SKM-1 (cell line): ENCODE results near the gene ATP6V1D.
"Not testable (repeated sequence)": the region's sequence is repeated elsewhere in the genome, so short reads cannot be mapped to it uniquely, and the experiment has no call there.

Experiments
- DNase-seq: peaks from one replicate; lab custom pipeline; 2025; ENCODE audit not compliant: unreplicated experiment; lab: John Stamatoyannopoulos, UW

The ATP6V1D gene

GRCh38 chr14:67359775-67360469, at the start of gene ATP6V1D, which contains the start of gene EIF2S1:
ATP6V1D (minus strand) TSS chr14:67359804; CDS start chr14:67359698, 106 bp downstream.
EIF2S1 (plus strand) TSS chr14:67360328; CDS start chr14:67364768, 4,440 bp downstream.
- DNase-seq: peak; percentile 56

DNA sequence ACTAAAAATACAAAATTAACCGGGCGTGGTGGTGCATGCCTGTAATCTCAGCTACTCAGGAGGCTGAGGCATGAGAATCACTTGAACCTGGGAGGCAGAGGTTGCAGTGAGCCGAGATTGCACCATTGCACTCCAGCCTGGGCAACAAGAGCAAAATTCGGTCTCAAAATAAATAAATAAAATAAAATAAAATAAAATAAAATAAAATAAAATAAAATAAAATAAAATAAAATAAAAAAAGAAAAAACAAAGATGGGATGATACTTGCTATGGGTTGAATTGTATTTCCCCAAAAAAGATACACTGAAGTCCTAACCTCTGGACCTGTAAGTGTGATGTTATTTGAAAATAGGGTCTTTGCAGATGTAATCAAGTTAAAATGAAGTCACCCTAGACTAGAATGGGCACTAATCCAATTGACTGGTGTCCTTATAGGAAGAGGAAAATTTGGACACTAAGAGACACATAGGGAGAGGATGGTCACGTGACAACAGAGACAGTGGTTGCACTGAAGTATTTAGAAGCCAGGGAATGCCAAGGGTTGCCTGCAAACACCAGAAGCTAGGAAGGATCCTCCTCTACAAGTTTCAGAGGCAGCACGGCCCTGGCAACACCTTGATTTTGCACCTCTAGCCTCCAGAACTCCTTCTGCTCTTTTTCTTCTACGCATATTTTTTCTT, 48.7 kb upstream of the ATP6V1D start:
- not testable (repeated sequence) for DNase-seq

GRCh38 chr14:67405771-67406170, 46.2 kb upstream of the ATP6V1D start:
- DNase-seq: no peak

DNA sequence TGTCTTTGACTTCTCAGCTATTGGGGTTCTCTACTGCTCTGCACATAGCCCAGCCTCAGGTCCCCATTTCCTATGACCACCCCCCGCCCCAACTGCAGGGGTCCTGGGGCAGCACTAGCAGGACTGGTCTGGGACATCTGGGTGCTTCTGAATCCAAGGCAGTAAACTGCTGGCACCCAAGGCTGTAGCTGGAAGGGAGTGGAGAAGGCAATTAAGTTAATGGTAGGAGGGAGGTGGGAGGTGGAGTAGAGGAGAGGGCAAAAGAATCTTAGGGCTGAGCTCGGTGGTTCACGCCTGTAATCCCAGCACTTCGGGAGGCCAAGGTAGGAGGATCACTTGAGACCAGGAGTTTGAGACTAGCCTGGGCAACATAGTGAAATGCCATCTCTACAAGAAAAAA, 40.8 kb upstream of the ATP6V1D start:
- DNase-seq: no peak

GRCh38 chr14:67397536-67397935, 37.9 kb upstream of the ATP6V1D start:
- no peak for DNase-seq

- DNase-seq: no peak
Observed at GRCh38 chr14:67396381-67396970, 36.9 kb upstream of the ATP6V1D start.

DNA sequence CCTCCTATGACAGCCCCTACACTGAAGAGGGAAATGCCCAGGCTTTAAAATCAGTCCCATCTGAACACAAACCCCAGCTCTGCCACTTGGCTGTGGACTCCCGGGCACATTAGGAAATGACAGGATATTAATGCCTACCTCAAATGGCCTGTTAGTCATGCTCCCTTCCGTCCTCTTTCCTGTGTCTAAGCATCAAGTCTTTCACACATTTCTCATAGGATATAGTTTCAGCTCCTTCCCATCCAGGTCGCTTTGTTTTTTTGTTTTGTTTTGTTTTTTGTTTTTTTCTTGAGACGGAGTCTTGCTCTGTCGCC, 36.2 kb upstream of the ATP6V1D start:
- no peak for DNase-seq

- no peak for DNase-seq
Observed at GRCh38 chr14:67395086-67395875, 35.7 kb upstream of the ATP6V1D start.

GRCh38 chr14:67393689-67394088, 34.1 kb upstream of the ATP6V1D start:
- no peak for DNase-seq

DNA sequence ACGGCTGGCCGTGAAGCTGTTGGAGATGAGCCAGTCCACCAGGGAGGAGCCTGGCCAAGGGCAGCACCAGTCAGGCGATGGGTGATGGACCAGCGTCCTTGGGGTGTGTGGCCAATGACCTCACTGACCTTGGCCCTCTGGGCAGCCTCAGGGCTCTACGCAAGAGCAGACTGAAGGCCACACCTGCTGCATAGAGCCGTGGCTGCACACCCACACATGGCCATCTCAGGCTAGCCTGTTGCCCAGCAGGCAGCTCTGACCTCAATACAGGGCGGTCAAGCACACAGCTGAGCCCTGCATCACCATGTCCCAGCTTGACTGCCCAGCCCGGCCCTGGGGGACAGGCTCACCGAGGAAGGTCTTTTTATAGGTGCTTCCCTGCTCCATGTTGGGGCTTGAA, 33.2 kb upstream of the ATP6V1D start:
- DNase-seq: no peak

DNA sequence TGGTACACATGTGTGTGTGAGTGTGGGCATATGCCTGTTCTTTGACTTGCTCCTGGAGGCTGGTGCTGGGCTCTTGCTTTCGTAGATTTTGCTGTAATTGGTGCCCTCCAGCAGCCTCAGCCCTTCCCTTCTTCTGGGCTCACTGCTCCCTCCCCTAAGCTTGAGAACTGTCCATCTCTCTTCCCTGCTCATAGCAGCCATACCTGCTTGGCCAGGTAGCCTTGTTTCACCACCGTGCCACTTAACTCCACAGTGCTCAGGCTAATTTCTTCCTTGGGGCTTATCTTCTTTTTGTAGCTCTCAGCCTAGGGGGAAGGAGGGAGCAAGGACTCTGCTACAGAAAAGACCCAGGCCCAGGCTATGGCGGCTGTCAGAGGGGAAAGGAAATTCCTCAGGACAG, 32.5 kb upstream of the ATP6V1D start:
- DNase-seq: no peak

DNA sequence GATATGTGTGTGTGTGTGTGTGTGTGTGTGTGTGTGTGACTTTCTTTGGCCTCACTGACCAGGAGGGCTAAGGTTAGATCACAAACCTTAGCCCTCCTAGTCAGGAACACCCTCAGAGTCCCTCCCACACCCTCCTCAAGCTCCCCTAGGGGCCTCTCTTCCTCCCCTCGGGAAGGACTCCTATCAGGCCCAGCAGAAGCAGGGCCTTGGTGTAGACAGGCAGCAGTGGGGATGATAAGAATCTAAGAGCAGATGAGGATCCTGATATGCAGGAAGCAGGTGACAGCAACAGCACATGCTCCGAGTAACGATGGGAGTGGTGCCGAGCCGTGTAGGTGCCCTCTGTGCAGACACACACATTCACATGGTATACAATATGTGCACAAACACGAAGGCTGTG, 31.7 kb upstream of the ATP6V1D start:
- no peak for DNase-seq

- DNase-seq: no peak
Observed at GRCh38 chr14:67389811-67390534, 30.4 kb upstream of the ATP6V1D start.

DNA sequence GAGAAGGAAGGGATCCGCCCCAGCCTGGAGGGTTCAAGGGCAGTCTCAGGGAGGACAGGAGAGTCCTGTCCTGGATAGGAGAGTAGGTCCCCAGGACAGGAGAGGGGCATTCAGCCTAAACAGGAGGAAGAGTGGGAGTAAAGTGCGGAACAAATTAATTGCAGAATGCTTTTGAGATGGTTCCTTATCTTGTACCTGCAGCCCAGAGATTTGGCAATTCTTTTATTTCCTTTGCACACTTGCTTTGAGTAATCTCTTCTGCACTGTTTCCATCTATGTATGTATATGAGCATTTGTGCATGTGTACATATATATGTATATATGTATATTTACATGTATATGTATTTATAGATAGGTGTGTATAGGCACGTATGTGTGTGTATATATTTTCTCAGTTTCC, 29.7 kb upstream of the ATP6V1D start:
- DNase-seq: no peak

DNA sequence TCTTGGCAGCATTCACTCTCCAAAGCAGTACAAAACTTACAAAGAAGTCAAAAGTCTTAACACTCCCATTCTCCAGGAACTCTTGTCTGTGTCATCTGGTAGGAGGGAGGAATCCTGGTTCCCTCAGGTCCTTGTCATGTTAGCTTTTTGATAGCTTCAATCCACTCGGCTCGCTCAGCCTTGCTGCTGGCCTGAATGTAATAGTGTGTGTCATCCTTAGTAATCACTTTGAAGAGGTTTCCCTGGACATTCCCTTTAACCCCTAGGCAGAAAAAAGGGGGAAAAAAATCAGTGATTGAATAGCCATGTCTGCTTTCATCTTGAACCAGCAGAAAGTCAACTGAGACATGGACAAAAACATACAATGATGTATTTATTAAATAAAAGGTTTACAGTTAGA, 27.6 kb upstream of the ATP6V1D start:
- no peak for DNase-seq

- no peak for DNase-seq
Observed at GRCh38 chr14:67385618-67386017, 26.0 kb upstream of the ATP6V1D start.

DNA sequence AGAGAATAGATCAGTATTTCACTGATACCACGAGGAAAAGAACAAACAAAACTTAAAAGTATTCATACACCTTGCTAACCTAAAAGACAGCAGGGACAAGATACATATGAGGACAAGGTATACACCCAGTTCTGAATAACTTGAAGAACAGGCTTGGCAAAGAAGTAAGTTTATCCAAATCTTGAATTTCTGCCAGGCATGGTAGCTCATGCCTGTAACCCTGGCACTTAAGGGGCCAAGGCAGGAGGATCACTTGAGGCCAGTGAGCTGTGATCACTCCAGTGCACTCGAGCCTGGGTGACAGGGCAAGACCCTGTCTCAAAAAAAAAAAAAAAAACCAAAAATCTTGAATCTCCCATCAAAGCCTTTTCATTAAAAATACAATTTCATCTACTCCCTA, 25.5 kb upstream of the ATP6V1D start:
- no peak for DNase-seq

GRCh38 chr14:67377916-67378315, 18.3 kb upstream of the ATP6V1D start:
- DNase-seq: no peak

- no peak for DNase-seq
Observed at GRCh38 chr14:67373347-67373746, 13.7 kb upstream of the ATP6V1D start.

GRCh38 chr14:67372833-67373232, 13.2 kb upstream of the ATP6V1D start:
- no peak for DNase-seq
